ENCODE measurements around the gene ALDH2. TPM values are rescaled to one million over a fixed set of nuclear protein-coding genes. Genes with fewer than 3 reads are reported as not detected.

The ALDH2 gene
- total RNA-seq, 2 donors from 2014 or later: 48.8 to 57.3 TPM

GRCh38 chr12:111798182-111798581 lies 31.4 kb downstream of the ALDH2 start:
- Histone ChIP-seq H3K4me1 (no peaks in the 10 kb centered on the region), H3K36me3 (replicated peaks in 1 of 2; ENCODE audit: insufficient read depth in 1 of 2, low read depth in 2 of 2) (peaks cover 0 to 35% of the 10 kb centered on the region in 2 donors), H3K27me3 (no peaks in the 10 kb centered on the region), H3K9me3 (no peaks in the 10 kb centered on the region), H3K27ac (no peak overlapping the region), H3K4me3 (no peak overlapping the region)
- no peak for TF ChIP-seq POLR2A (IDR thresholded peaks at IDR 0.05)
- TF ChIP-seq, protein P1, sequence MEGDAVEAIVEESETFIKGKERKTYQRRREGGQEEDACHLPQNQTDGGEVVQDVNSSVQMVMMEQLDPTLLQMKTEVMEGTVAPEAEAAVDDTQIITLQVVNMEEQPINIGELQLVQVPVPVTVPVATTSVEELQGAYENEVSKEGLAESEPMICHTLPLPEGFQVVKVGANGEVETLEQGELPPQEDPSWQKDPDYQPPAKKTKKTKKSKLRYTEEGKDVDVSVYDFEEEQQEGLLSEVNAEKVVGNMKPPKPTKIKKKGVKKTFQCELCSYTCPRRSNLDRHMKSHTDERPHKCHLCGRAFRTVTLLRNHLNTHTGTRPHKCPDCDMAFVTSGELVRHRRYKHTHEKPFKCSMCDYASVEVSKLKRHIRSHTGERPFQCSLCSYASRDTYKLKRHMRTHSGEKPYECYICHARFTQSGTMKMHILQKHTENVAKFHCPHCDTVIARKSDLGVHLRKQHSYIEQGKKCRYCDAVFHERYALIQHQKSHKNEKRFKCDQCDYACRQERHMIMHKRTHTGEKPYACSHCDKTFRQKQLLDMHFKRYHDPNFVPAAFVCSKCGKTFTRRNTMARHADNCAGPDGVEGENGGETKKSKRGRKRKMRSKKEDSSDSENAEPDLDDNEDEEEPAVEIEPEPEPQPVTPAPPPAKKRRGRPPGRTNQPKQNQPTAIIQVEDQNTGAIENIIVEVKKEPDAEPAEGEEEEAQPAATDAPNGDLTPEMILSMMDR (IDR thresholded peaks at IDR 0.05): no peak
- 75 to 86% methylated on average over 1 to 4 of the region's 4 CpGs for WGBS, 2 donors
- ATAC-seq (no peak), DNase-seq (no peak)
- intact Hi-C loops (cut with DNase I): no loop called here

GRCh38 chr12:111799758-111800157 lies 33.0 kb downstream of the ALDH2 start:
- WGBS, 2 donors: 93 to 100% methylated on average over 5 to 9 of the region's 9 CpGs
- no peak for TF ChIP-seq POLR2A (IDR thresholded peaks at IDR 0.05)
- TF ChIP-seq, protein P1 (IDR thresholded peaks at IDR 0.05): no peak
- Histone ChIP-seq H3K36me3 (replicated peaks in 1 of 2; ENCODE audit: insufficient read depth in 1 of 2, low read depth in 2 of 2) (peaks cover 0 to 33% of the 10 kb centered on the region in 2 donors), H3K9me3 (no peaks in the 10 kb centered on the region), H3K27ac (no peak overlapping the region), H3K27me3 (no peaks in the 10 kb centered on the region), H3K4me3 (no peak overlapping the region), H3K4me1 (no peaks in the 10 kb centered on the region)
- no peak for ATAC-seq
- intact Hi-C loops (cut with DNase I): no loop called here
- DNase-seq: no peak

- H3K27me3 ChIP-seq: no peaks in the 10 kb centered on the region
- no peak overlapping the region for H3K27ac ChIP-seq
- no peaks in the 10 kb centered on the region for H3K4me1 ChIP-seq
- ATAC-seq: no peak
- no peaks in the 10 kb centered on the region for H3K9me3 ChIP-seq
- no peak for DNase-seq
- H3K36me3 ChIP-seq (replicated peaks in 1 of 2; ENCODE audit: insufficient read depth in 1 of 2, low read depth in 2 of 2): peaks cover 0 to 34% of the 10 kb centered on the region in 2 donors
- intact Hi-C loops (cut with DNase I): no loop called here
- 90 to 97% methylated on average over 6 of the region's 6 CpGs for WGBS, 2 donors
- no peak overlapping the region for H3K4me3 ChIP-seq
- TF ChIP-seq, protein P1 (IDR thresholded peaks at IDR 0.05): no peak
- TF ChIP-seq POLR2A (IDR thresholded peaks at IDR 0.05): no peak
These were observed 36.4 kb downstream of the ALDH2 start for GRCh38 chr12:111803038-111803626.

GRCh38 chr12:111803851-111804250 lies 37.1 kb downstream of the ALDH2 start:
- no peaks in the 10 kb centered on the region for H3K27me3 ChIP-seq
- H3K36me3 ChIP-seq (replicated peaks in 1 of 2; ENCODE audit: insufficient read depth in 1 of 2, low read depth in 2 of 2): peaks cover 0 to 34% of the 10 kb centered on the region in 2 donors
- no peak for TF ChIP-seq POLR2A (IDR thresholded peaks at IDR 0.05)
- TF ChIP-seq, protein P1 (IDR thresholded peaks at IDR 0.05): no peak
- no peaks in the 10 kb centered on the region for H3K9me3 ChIP-seq
- no peak overlapping the region for H3K4me3 ChIP-seq
- intact Hi-C loops (cut with DNase I): no loop called here
- no peak for DNase-seq
- H3K27ac ChIP-seq: no peak overlapping the region
- ATAC-seq: no peak
- H3K4me1 ChIP-seq: no peaks in the 10 kb centered on the region
- 94 to 99% methylated on average over 4 to 8 of the region's 8 CpGs for WGBS, 2 donors

- TF ChIP-seq POLR2A (IDR thresholded peaks at IDR 0.05): no peak
- TF ChIP-seq, protein P1 (IDR thresholded peaks at IDR 0.05): no peak
- Histone ChIP-seq H3K36me3 (replicated peaks in 1 of 2; ENCODE audit: insufficient read depth in 1 of 2, low read depth in 2 of 2) (peaks cover 0 to 30% of the 10 kb centered on the region in 2 donors), H3K27me3 (no peaks in the 10 kb centered on the region), H3K27ac (no peak overlapping the region), H3K4me1 (no peaks in the 10 kb centered on the region), H3K4me3 (no peak overlapping the region), H3K9me3 (no peaks in the 10 kb centered on the region)
- DNase-seq (no peak), ATAC-seq (no peak)
- 78 to 79% methylated on average over 4 of the region's 4 CpGs for WGBS, 2 donors
- intact Hi-C loops (cut with DNase I): no loop called here
These were observed 39.6 kb downstream of the ALDH2 start for GRCh38 chr12:111806304-111806703.
